GM12878 (cell line): ENCODE measurements around the gene LILRB3. TPM values are rescaled to one million over a fixed set of nuclear protein-coding genes. Genes with fewer than 3 reads are reported as not detected.

ENCODE experiments used
- ATAC-seq: fragments of 200-7000 bp; cut with Tn5 transposase; 3 replicates; pipeline ENCODE4 v1.9.1; 2020; ENCODE audit warnings: mild to moderate bottlenecking, moderate library complexity
- BruUV-seq: library from RNA; stranded (reverse); fragments of 400-500 nt; replicated peaks from 2 replicates; lab custom pipeline; 2021; lab: Mats Ljungman, UMichigan
- CTCF ChIA-PET: fragments of 300-600 bp; sonication (Branson Sonifier 250); formaldehyde crosslinking; extraction: SDS; loops from one replicate; lab custom pipeline; 2021; ENCODE audit warnings: inconsistent platforms; lab: Yijun Ruan, JAX
- POLR2A ChIA-PET: fragments of 350-600 bp; formaldehyde crosslinking; extraction: SDS; loops from one replicate; lab custom pipeline; 2021; ENCODE audit warnings: inconsistent platforms; lab: Charles Lee
- RAD21 ChIA-PET: fragments of 300-600 bp; sonication (Branson Sonifier 250); formaldehyde crosslinking; loops from one replicate; lab custom pipeline; 2023; ENCODE audit warnings: antibody characterized with exemption; ENCODE audit not compliant: unreplicated experiment; lab: Charles Lee
- SMC1A ChIA-PET: fragments of 300-600 bp; sonication (Branson Sonifier 250); formaldehyde crosslinking; loops from one replicate; lab custom pipeline; 2023; ENCODE audit not compliant: unreplicated experiment, uncharacterized antibody; lab: Charles Lee
- DNase-seq: peaks from one replicate; pipeline ENCODE4 v3.0.0-alpha.2; 2011; ENCODE audit warnings: low read depth, low spot score
- FAIRE-seq: peaks from 3 replicates; lab custom pipeline; 2011; peaks lifted over from hg19 to GRCh38; lab: Jason Lieb, UNC
- H2AFZ ChIP-seq: 2 replicates; pipeline ENCODE4 v1.6.0; 2011; ENCODE audit warnings: low read depth, low read length, control low read depth; ENCODE audit not compliant: control insufficient read depth
- H3K27ac ChIP-seq: 2 replicates; pipeline ENCODE4 v1.5.1; 2011; ENCODE audit warnings: control low read depth; ENCODE audit not compliant: control insufficient read depth, insufficient read depth
- H3K27me3 ChIP-seq, 2 experiments: replicated peaks in 1 of 2; 2 replicates each; pipeline versions ENCODE4 v1.6.0 to v1.6.1; 2011; ENCODE audit warnings: low read length in 1 of 2; ENCODE audit not compliant: control insufficient read depth in 2 of 2, insufficient read depth in 2 of 2
- H3K36me3 ChIP-seq, 2 experiments: 2 replicates each; pipeline ENCODE4 v1.5.1; 2011; ENCODE audit warnings: low read length in 1 of 2; ENCODE audit not compliant: control insufficient read depth in 2 of 2, insufficient read depth in 2 of 2
- H3K4me1 ChIP-seq: 2 replicates; pipeline ENCODE4 v1.6.1; 2011; ENCODE audit warnings: mild to moderate bottlenecking, low read length, moderate library complexity, mixed read lengths; ENCODE audit not compliant: control insufficient read depth, insufficient read depth
- H3K4me2 ChIP-seq: 2 replicates; pipeline ENCODE4 v1.6.0; 2011; ENCODE audit warnings: control low read depth; ENCODE audit not compliant: control insufficient read depth, insufficient read depth
- H3K4me3 ChIP-seq: fragments of 200-600 bp; sonication (generic); 2 replicates; pipeline ENCODE4 v1.5.1; 2016
- H3K79me2 ChIP-seq: 2 replicates; pipeline ENCODE4 v1.6.0; 2011; ENCODE audit warnings: low read length; ENCODE audit not compliant: control insufficient read depth, insufficient read depth
- H3K9ac ChIP-seq: 2 replicates; pipeline ENCODE4 v1.8.0; 2011; ENCODE audit warnings: low read length, control low read depth, mixed read lengths; ENCODE audit not compliant: control insufficient read depth, insufficient read depth
- H3K9me3 ChIP-seq: replicated peaks from 3 replicates; pipeline ENCODE4 v1.5.1; 2011; ENCODE audit warnings: mild to moderate bottlenecking, low read length; ENCODE audit not compliant: control insufficient read depth, insufficient read depth
- H4K20me1 ChIP-seq: 2 replicates; pipeline ENCODE4 v1.6.0; 2011; ENCODE audit not compliant: control insufficient read depth, insufficient read depth
- ATF7 ChIP-seq: fragments of 450-650 bp; IDR thresholded peaks from 2 replicates; pipeline ENCODE4 v1.6.1; 2016; ENCODE audit warnings: low read depth, mild to moderate bottlenecking
- ETV6 ChIP-seq, 2 experiments: fragments of 450-650 bp in 1 of 2; IDR thresholded peaks in 1 of 2; conservative IDR thresholded peaks in 1 of 2; 2 replicates each; pipeline ENCODE4 v1.6.1; 2014; ENCODE audit warnings: antibody characterized with exemption in 1 of 2, borderline replicate concordance in 1 of 2, low read depth in 1 of 2, mild to moderate bottlenecking in 1 of 2, moderate library complexity in 1 of 2
- NFIC ChIP-seq: IDR thresholded peaks from 2 replicates; pipeline ENCODE4 v1.6.1; 2012; ENCODE audit warnings: low read depth, mild to moderate bottlenecking, inconsistent platforms, low read length, moderate library complexity
- NFXL1 ChIP-seq: fragments of 450-650 bp; IDR thresholded peaks from 2 replicates; pipeline ENCODE4 v1.6.1; 2017; ENCODE audit warnings: antibody characterized with exemption, mild to moderate bottlenecking, borderline replicate concordance
- NFYB ChIP-seq: IDR thresholded peaks from 2 replicates; pipeline ENCODE4 v1.6.1; 2011; ENCODE audit warnings: low read depth, mild to moderate bottlenecking, low read length, improper control_type of control experiment, moderate library complexity; ENCODE audit not compliant: insufficient read depth
- SREBF1 ChIP-seq: IDR thresholded peaks from 2 replicates; pipeline ENCODE4 v1.6.1; 2012; ENCODE audit warnings: mild to moderate bottlenecking, low read length
- WGBS: methylation state at CpG from one replicate; pipeline ENCODE4 v1.1.6; 2016; ENCODE audit warnings: low lambda C conversion rate; ENCODE audit not compliant: insufficient replicate concordance, insufficient coverage; ENCODE audit errors: missing lambda C conversion rate; 5-methylcytosine and 5-hydroxymethylcytosine counted together
- in situ Hi-C: fragments of 300-500 bp; cut with MboI; formaldehyde crosslinking; loops from 9 replicates; pipeline ENCODE4 v1.14.3; 2018; ENCODE audit warnings: mixed read lengths
- intact Hi-C: fragments of 100-400 bp; cut with micrococcal nuclease; formaldehyde crosslinking; loops from one replicate; pipeline ENCODE4 v1.14.2; 2022; ENCODE audit not compliant: unreplicated experiment
- polyA plus RNA-seq, 11 experiments: library from polyadenylated mRNA; depleted of rRNA in 4 of 11; unstranded in 6 of 11; stranded (reverse) in 5 of 11; fragments of >200 nt; fragmentation: Nextera tagmentation in 4 of 11; fragmentation: Illumina TruSeq in 1 of 11; extraction: Ambion mirVana in 4 of 11; extraction: Trizol in 1 of 11; gene quantifications; 1 replicate in 1 of 11; 2 replicates in 10 of 11; pipeline versions ENCODE4 v1.2.1 to v1.2.3, GENCODE V29; 2011 to 2016; ENCODE audit warnings: inconsistent platforms in 2 of 11, missing spikeins in 2 of 11, low read depth in 1 of 11
- total RNA-seq, 4 experiments: library from RNA; depleted of rRNA in 3 of 4; stranded (reverse); fragments of >200 nt in 3 of 4; fragmentation: Illumina TruSeq in 1 of 4; extraction: Trizol in 1 of 4; gene quantifications; 2 replicates each; pipeline versions ENCODE4 v1.2.1 to v1.2.3, GENCODE V29; 2013 to 2021
- TF ChIP-seq, protein P1 (sequence below): fragments of 450-650 bp; formaldehyde crosslinking; IDR thresholded peaks from 2 replicates; pipeline ENCODE4 v1.4.0; 2022; ENCODE audit warnings: mild to moderate bottlenecking, moderate library complexity
- TF ChIP-seq, protein P2 (sequence below): fragments of 450-650 bp; IDR thresholded peaks from 2 replicates; pipeline ENCODE4 v1.6.1; 2016; ENCODE audit warnings: mild to moderate bottlenecking

Gene LILRB3
- total and polyA plus RNA-seq, 10 of the 15 experiments (the other 5 are each of a cell fraction or from before 2014, with no cell fraction given): 0.04 to 1.1 (median 0.18) TPM; not detected in 1

DNA sequence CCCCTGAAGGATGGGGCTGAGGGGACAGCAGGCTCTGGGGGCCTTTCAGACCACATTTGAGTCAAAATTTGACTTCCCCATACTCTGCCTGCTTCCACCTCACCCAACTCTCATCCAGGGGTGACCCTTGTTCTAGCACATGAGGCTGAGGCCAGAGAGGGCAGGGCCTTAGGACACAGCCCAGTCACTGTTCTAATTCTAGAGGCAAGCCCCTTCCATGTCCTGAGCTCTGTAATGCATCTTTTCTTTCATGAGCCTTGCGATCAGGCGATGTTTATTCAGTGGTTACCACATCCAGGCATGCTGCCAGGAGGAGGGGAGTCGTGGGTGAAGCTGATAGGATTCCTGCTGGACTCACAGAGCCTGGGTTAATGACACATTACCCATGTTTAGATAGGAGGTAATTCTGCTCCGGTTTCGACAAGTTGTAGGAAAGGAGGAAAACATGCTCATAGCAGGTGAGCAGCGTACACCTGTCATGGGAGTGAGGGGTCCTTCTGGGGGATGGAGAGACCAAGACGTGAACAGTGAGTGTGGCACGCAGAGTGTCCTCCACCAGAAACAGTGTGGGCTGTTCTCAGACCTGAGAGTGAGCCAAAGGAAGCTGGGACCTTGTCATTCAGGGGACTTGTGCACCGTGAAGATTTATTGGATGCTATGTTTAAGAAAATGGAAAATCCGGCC is 12.9 kb downstream of the LILRB3 start:
- ChIA-PET RAD21 (no interaction called here), SMC1A (interaction anchor here (1.2 kb wide), 1 partner anchor 10 kb away, joined by 3 read pairs; no protein-coding TSS in a partner anchor), CTCF (no interaction called here), POLR2A (interaction anchor here (1.5 kb wide), 1 partner anchor 18 kb away, joined by 3 read pairs; the partner anchor contains the start of gene TSEN34)
- DNase-seq (no peak), ATAC-seq (peak; percentile 21), FAIRE-seq (no peak)
- H3K79me2 ChIP-seq: peaks cover 18% of the 10 kb centered on the region
- in situ Hi-C loops (no loop called here), intact Hi-C loops (no loop called here)
- peak overlapping the region; percentile 58; the same call in 1 of the 2 replicates for H3K4me2 ChIP-seq
- H3K4me1 ChIP-seq: peaks cover 55% of the 10 kb centered on the region
- peaks cover 13 to 20% of the 10 kb centered on the region in 2 experiments for H3K36me3 ChIP-seq
- H3K27ac ChIP-seq: peak overlapping the region; percentile 16; the same call in 1 of the 2 replicates
- WGBS: 67% methylated on average over 10 of the region's 10 CpGs
- no peaks in the 10 kb centered on the region for H3K9me3 ChIP-seq
- no peaks in the 10 kb centered on the region for H3K27me3 ChIP-seq
- no TSS peak for BruUV-seq
- no peak overlapping the region for H3K9ac ChIP-seq
- TF ChIP-seq, protein P1, sequence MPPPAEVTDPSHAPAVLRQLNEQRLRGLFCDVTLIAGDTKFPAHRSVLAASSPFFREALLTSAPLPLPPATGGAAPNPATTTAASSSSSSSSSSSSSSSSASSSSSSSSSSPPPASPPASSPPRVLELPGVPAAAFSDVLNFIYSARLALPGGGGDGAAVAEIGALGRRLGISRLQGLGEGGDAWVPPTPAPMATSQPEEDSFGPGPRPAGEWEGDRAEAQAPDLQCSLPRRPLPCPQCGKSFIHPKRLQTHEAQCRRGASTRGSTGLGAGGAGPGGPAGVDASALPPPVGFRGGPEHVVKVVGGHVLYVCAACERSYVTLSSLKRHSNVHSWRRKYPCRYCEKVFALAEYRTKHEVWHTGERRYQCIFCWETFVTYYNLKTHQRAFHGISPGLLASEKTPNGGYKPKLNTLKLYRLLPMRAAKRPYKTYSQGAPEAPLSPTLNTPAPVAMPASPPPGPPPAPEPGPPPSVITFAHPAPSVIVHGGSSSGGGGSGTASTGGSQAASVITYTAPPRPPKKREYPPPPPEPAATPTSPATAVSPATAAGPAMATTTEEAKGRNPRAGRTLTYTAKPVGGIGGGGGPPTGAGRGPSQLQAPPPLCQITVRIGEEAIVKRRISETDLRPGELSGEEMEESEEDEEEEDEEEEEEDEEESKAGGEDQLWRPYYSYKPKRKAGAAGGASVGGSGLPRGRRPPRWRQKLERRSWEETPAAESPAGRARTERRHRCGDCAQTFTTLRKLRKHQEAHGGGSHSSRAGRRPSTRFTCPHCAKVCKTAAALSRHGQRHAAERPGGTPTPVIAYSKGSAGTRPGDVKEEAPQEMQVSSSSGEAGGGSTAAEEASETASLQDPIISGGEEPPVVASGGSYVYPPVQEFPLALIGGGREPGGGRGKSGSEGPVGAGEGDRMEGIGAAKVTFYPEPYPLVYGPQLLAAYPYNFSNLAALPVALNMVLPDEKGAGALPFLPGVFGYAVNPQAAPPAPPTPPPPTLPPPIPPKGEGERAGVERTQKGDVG (CRISPR knock-in tag): no peak
- TF ChIP-seq NFXL1 (no peak), SREBF1 (no peak), NFIC (no peak), ETV6 (conservative IDR thresholded peaks at IDR 0.05 in 1 of 2, IDR thresholded peaks at IDR 0.05 in 1 of 2; ENCODE audit: borderline replicate concordance in 1 of 2, low read depth in 1 of 2) (no peak), NFYB (no peak), ATF7 (no peak)
- TF ChIP-seq, protein P2, sequence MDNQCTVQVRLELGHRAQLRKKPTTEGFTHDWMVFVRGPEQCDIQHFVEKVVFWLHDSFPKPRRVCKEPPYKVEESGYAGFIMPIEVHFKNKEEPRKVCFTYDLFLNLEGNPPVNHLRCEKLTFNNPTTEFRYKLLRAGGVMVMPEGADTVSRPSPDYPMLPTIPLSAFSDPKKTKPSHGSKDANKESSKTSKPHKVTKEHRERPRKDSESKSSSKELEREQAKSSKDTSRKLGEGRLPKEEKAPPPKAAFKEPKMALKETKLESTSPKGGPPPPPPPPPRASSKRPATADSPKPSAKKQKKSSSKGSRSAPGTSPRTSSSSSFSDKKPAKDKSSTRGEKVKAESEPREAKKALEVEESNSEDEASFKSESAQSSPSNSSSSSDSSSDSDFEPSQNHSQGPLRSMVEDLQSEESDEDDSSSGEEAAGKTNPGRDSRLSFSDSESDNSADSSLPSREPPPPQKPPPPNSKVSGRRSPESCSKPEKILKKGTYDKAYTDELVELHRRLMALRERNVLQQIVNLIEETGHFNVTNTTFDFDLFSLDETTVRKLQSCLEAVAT: no peak
- TF ChIP-seq, all 136 proteins: peak for 0
- H4K20me1 ChIP-seq: peaks cover 12% of the 10 kb centered on the region
- H2AFZ ChIP-seq: no peak overlapping the region
- no peak overlapping the region for H3K4me3 ChIP-seq
